Fibroblast of skin of abdomen (primary cell): Measurements from ENCODE around the gene CSF3.
A peak's percentile ranks its signal among the peaks of the same experiment; 100 is the strongest.

ENCODE experiments used
- DNase-seq: peaks from one replicate; pipeline ENCODE4 v3.0.0-alpha.2; 2013

The CSF3 gene

GRCh38 chr17:40062329-40063186 lies 47.3 kb downstream of the CSF3 start, which contains the start of gene THRA:
Gene THRA (plus strand): TSS chr17:40062965. CDS start chr17:40074489, 11,524 bp downstream.
- peak; percentile 53 for DNase-seq

- peak; percentile 28 for DNase-seq
These were observed 48.0 kb downstream of the CSF3 start for GRCh38 chr17:40063187-40063771.

- DNase-seq, result no peak
These were observed 48.8 kb downstream of the CSF3 start for GRCh38 chr17:40063901-40064531.

GRCh38 chr17:40064971-40065768 lies 49.9 kb downstream of the CSF3 start:
- DNase-seq, result peak; percentile 62

- no peak for DNase-seq
These were observed 50.7 kb downstream of the CSF3 start for GRCh38 chr17:40065769-40066510.
